ENCODE data around the gene LARGE1. TPM values are rescaled to one million over a fixed set of nuclear protein-coding genes. Genes with fewer than 3 reads are reported as not detected.

Gene LARGE1
- total RNA-seq, 1 donor, result 22.8 TPM

DNA sequence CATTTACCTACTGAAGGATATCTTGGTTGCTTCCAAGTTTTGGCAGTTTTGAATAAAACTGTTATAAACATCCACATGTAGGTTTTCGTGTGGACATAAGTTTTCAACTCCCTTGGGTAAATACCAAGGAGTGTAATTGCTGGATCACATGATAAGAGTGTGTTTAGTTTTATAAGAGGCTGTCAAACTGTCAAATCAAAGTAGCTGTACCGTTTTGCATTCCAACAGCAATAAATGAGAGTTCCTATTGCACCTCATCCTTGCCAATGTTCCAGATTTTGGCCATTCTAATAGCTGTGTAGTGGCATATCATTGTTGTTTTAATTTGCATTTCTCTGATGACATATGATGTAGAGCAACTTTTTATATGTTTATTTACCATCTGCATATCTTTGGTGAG is 671.3 kb downstream of the LARGE1 start:
- TF ChIP-seq, protein P1, sequence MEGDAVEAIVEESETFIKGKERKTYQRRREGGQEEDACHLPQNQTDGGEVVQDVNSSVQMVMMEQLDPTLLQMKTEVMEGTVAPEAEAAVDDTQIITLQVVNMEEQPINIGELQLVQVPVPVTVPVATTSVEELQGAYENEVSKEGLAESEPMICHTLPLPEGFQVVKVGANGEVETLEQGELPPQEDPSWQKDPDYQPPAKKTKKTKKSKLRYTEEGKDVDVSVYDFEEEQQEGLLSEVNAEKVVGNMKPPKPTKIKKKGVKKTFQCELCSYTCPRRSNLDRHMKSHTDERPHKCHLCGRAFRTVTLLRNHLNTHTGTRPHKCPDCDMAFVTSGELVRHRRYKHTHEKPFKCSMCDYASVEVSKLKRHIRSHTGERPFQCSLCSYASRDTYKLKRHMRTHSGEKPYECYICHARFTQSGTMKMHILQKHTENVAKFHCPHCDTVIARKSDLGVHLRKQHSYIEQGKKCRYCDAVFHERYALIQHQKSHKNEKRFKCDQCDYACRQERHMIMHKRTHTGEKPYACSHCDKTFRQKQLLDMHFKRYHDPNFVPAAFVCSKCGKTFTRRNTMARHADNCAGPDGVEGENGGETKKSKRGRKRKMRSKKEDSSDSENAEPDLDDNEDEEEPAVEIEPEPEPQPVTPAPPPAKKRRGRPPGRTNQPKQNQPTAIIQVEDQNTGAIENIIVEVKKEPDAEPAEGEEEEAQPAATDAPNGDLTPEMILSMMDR (IDR thresholded peaks at IDR 0.05; ENCODE audit: extremely low read depth, low read depth, low read length), result no peak
- DNase-seq (ENCODE audit: insufficient read length, low spot score, missing footprints), result no peak
- no peaks in the 10 kb centered on the region for H3K36me3 ChIP-seq (ENCODE audit: insufficient read depth, low read length)

DNA sequence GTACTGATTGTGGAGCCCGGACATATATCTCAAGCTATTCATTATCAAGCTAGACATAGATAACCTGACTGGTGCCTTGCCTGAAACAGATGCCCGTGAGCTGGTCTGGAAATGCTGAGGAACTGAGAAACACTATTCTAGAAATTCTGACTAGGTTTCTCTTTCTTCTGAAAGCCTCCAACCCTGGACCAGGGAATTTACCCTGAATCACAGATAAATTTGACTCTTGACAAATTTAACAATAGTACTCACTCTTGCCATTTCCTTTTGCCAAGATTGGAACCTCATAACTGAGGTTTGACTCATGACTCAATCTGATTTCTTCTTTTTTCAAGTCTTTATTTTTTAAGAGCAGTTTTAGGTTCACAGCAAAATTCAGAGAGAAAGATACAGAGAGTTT is 672.5 kb downstream of the LARGE1 start:
- H3K27ac ChIP-seq (ENCODE audit: low read depth, low read length), result no peak overlapping the region
- no peak overlapping the region for H3K4me3 ChIP-seq (ENCODE audit: insufficient read depth, low read length)
- H3K9me3 ChIP-seq (ENCODE audit: low read depth, low read length), result no peaks in the 10 kb centered on the region
- no peaks in the 10 kb centered on the region for H3K4me1 ChIP-seq (ENCODE audit: insufficient read depth, low read length)
- no peak overlapping the region for H3K4me2 ChIP-seq (ENCODE audit: insufficient read depth, low read length)
- DNase-seq (ENCODE audit: insufficient read length, low spot score, missing footprints), result peak; percentile 58
- no peaks in the 10 kb centered on the region for H3K27me3 ChIP-seq (ENCODE audit: insufficient read depth, low read length)
- H3K79me2 ChIP-seq (ENCODE audit: insufficient read depth, low read length), result no peaks in the 10 kb centered on the region
- TF ChIP-seq, protein P1 (IDR thresholded peaks at IDR 0.05; ENCODE audit: extremely low read depth, low read depth, low read length), result no peak
- no peaks in the 10 kb centered on the region for H4K20me1 ChIP-seq (ENCODE audit: insufficient read depth, low read length)
- no peak overlapping the region for H2AFZ ChIP-seq (ENCODE audit: low read length)
- H3K36me3 ChIP-seq (ENCODE audit: insufficient read depth, low read length), result no peaks in the 10 kb centered on the region

More for the DNA sequence above, 671.3 kb downstream of the LARGE1 start:
- Histone ChIP-seq H3K4me2 (ENCODE audit: insufficient read depth, low read length) (no peak overlapping the region), H3K4me3 (ENCODE audit: insufficient read depth, low read length) (no peak overlapping the region), H3K4me1 (ENCODE audit: insufficient read depth, low read length) (no peaks in the 10 kb centered on the region), H3K27ac (ENCODE audit: low read depth, low read length) (no peak overlapping the region), H3K79me2 (ENCODE audit: insufficient read depth, low read length) (no peaks in the 10 kb centered on the region), H3K9me3 (ENCODE audit: low read depth, low read length) (no peaks in the 10 kb centered on the region), H2AFZ (ENCODE audit: low read length) (no peak overlapping the region), H4K20me1 (ENCODE audit: insufficient read depth, low read length) (no peaks in the 10 kb centered on the region), H3K27me3 (ENCODE audit: insufficient read depth, low read length) (no peaks in the 10 kb centered on the region)

DNA sequence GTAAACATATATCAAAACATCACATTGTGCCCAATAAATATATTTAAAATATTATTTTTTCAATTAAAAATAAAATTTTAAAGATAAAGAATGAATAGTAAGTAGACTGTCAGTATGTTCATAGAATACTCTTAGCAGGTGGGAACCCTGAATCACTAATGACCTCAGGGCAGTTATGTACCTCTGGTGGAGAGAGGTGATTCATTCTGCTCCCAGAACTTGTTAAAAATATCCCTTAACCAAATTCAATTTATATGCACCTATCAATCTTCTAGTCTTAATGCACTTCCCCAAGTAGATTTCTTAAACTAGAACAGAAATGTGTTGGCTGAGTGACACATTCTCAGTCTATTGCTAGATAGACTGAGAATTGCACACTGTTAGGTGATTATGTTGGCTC is 678.2 kb downstream of the LARGE1 start:
- TF ChIP-seq, protein P1 (IDR thresholded peaks at IDR 0.05; ENCODE audit: extremely low read depth, low read depth, low read length), result no peak
- no peaks in the 10 kb centered on the region for H3K36me3 ChIP-seq (ENCODE audit: insufficient read depth, low read length)

DNA sequence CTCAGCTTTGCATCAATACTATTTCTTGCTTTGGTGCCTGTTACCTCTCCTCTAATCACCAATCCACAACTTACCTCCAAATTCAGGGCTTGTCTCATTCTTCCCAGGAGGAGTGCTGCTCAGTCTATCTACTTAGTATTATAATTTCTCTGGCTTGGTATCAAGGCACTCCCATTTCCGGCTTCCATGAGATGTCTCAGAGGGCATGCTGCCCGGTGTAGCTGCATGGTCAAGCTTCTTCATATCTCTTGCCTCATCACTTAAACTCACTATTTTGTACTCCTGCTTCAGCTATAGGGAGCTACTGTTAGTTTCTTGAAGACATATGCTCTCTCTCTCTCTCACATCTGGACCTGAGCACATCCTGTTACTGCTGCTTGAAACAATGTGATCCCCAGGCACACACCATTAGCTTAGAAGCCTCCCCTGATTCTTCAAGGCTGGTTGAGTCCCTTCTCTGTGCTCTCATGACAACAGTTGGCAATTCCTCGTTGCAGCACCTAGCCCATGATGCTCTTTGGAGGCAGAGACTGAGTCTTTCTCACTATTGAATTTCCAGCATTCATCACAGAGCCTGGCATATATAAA is 679.3 kb downstream of the LARGE1 start:
- no peak for DNase-seq (ENCODE audit: insufficient read length, low spot score, missing footprints)
- Histone ChIP-seq H3K4me3 (ENCODE audit: insufficient read depth, low read length) (no peak overlapping the region), H3K27ac (ENCODE audit: low read depth, low read length) (no peak overlapping the region), H2AFZ (ENCODE audit: low read length) (no peak overlapping the region), H3K36me3 (ENCODE audit: insufficient read depth, low read length) (no peaks in the 10 kb centered on the region), H3K4me2 (ENCODE audit: insufficient read depth, low read length) (no peak overlapping the region), H3K9me3 (ENCODE audit: low read depth, low read length) (no peaks in the 10 kb centered on the region), H3K27me3 (ENCODE audit: insufficient read depth, low read length) (no peaks in the 10 kb centered on the region), H4K20me1 (ENCODE audit: insufficient read depth, low read length) (no peaks in the 10 kb centered on the region), H3K4me1 (ENCODE audit: insufficient read depth, low read length) (no peaks in the 10 kb centered on the region), H3K79me2 (ENCODE audit: insufficient read depth, low read length) (no peaks in the 10 kb centered on the region)
- TF ChIP-seq, protein P1 (IDR thresholded peaks at IDR 0.05; ENCODE audit: extremely low read depth, low read depth, low read length), result no peak

More for the DNA sequence above, 678.2 kb downstream of the LARGE1 start:
- no peaks in the 10 kb centered on the region for H3K4me1 ChIP-seq (ENCODE audit: insufficient read depth, low read length)
- H3K4me2 ChIP-seq (ENCODE audit: insufficient read depth, low read length), result no peak overlapping the region
- DNase-seq (ENCODE audit: insufficient read length, low spot score, missing footprints), result no peak
- H3K27me3 ChIP-seq (ENCODE audit: insufficient read depth, low read length), result no peaks in the 10 kb centered on the region
- no peak overlapping the region for H3K4me3 ChIP-seq (ENCODE audit: insufficient read depth, low read length)
- no peak overlapping the region for H2AFZ ChIP-seq (ENCODE audit: low read length)
- no peaks in the 10 kb centered on the region for H3K9me3 ChIP-seq (ENCODE audit: low read depth, low read length)
- H4K20me1 ChIP-seq (ENCODE audit: insufficient read depth, low read length), result no peaks in the 10 kb centered on the region
- H3K79me2 ChIP-seq (ENCODE audit: insufficient read depth, low read length), result no peaks in the 10 kb centered on the region
- H3K27ac ChIP-seq (ENCODE audit: low read depth, low read length), result no peak overlapping the region

Measured in osteoblast (primary cell).